GM21360 (cell line): ENCODE data around the gene MPZL2.

Experiments
- ATAC-seq: cut with Tn5 transposase; IDR thresholded peaks from one replicate; pipeline ENCODE4 v1.9.1; 2021; ENCODE audit warnings: mild to moderate bottlenecking, moderate library complexity; ENCODE audit not compliant: unreplicated experiment

MPZL2 gene

DNA sequence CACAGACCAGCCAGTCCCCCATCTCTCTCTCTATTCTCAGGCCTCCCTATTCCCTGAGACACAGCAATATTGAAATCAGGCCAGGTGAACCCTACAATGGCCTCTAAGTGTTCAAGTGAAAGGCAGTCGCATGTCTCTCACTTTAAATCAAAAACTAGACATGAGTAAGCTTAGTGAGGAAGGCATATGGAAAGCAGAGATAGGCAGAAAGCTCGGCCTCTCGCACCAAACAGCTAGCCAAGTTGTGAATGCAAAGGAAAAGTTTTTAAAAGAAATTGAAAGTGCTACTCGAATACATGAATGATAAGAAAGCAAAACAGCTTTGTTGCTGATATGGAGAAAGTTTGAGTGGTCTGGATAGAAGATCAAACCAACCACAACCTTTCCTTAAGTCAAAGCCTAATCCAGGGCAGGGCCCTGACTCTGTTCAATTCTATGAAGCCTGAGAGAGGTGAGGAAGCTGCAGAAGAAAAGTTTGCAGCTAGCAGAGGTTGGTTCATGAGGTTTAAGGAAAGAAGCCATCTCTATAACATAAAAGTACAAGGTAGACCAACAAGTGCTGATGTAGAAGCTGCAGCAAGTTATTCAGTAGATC lies 19.8 kb upstream of the MPZL2 start:
- ATAC-seq = no peak

DNA sequence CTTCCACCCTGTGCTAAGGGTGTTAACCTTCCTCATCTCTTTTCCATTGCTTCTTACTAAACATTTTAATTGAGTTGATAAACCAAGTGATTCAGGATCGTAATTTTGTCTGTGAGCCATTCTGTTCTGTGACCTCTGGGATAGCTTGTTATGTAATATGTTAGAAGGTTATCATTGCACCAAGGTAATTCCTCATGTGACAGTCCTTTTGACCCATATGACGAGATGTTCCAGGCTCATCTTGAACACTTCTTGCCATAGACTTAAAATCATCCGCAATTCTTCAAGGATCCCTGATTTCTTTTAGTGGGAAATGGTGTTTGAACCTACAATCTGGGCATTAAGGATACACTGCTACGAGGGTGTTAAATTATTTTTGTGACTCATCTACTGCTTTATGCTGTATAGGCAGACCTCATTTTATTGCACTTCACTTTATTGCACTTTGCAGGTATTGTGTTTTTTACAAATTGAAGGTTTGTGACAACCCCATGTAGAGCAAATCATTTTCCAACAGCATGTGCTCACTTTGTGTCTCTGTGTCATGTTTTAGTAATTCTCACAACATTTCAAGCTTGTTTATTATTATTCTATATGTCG lies 19.0 kb upstream of the MPZL2 start:
- no peak for ATAC-seq

- no peak for ATAC-seq
Measured at GRCh38 chr11:118282606-118283005, 18.5 kb upstream of the MPZL2 start.

DNA sequence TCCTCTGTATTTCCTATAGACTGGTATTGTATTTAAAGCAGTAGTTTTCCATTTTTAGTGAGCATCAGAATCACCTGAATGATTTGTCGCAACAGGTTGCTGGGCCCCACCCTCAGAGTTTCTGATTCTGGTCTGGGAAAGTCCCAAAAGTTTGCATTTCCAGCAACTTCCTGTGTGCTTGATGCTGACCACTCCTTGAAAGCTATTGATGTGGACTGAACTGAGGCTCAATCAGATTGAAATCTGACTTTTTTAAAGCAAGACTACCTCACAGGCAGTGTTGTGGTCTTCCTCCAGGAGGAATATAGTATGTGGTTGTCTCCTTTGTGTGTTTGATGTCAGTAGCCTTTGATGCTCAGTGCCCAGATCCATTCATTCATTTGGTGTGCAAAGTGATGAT lies 17.2 kb upstream of the MPZL2 start:
- ATAC-seq = no peak

DNA sequence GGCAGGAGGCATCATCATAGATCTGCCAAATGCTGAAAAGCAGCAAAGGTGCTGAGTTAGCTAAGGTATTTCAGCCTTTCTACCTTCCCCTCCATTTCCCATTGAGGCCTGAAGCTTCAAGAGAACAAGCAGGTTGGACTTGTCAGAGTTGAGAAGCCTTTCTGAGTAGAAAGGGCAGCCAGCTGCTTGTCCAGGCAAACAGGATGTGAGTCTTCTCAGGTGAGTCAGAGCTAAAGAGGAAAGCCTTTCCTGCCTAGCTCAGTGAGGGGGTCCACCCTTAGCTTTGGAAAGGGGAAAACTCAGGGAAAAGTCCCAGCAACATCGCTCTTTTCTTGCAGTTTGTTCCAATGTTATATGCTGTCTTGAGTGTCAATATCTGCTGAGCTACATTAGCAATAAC lies 13.2 kb upstream of the MPZL2 start:
- ATAC-seq = no peak

- no peak for ATAC-seq
Measured at GRCh38 chr11:118276422-118276821, 12.3 kb upstream of the MPZL2 start.

DNA sequence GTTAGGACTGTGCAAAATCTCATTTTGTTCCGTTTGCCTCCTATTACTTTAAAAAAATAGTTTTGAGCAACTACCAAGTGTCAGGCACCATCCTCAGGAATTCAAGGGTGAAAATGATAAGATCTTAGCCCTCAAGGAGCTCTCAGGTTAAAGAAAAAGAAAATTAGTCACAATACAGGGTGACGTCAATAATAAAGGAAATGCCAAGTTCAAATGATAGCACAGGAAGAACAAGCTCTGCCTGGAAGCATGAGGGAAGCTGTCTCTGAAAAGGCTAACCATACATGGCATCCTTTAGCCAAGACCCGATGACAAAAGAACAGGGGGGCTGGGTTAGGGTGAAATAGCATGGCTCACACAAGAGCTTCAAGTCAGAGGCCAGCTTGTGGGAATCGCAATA lies 11.1 kb upstream of the MPZL2 start:
- ATAC-seq = no peak

GRCh38 chr11:118274186-118274585 lies 10.1 kb upstream of the MPZL2 start:
- no peak for ATAC-seq

DNA sequence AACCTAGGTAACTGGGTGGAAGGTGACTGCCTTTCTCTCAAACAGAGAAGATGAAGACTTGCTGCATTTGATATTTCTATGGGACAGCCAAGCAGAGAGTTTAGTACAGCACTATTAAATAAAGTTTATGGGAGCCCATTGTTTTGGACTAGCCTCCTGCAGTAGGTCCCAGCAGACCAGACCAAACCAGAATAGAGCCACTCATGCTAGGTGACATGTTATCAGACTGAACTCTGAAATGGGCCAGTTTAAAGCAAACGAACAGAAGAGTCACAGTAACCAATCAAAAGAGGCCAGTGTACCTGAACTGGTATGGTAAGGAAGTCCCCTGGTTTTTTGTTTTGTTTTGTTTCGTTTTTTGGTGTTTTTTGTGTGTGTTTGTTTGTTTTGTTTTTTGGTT lies 7.9 kb upstream of the MPZL2 start:
- no peak for ATAC-seq

GRCh38 chr11:118267486-118267885 lies 3.4 kb upstream of the MPZL2 start:
- no peak for ATAC-seq

GRCh38 chr11:118265954-118266353 lies 1.9 kb upstream of the MPZL2 start:
- no peak for ATAC-seq

GRCh38 chr11:118264569-118265465 lies 720 bp upstream of the MPZL2 start:
- ATAC-seq = no peak

DNA sequence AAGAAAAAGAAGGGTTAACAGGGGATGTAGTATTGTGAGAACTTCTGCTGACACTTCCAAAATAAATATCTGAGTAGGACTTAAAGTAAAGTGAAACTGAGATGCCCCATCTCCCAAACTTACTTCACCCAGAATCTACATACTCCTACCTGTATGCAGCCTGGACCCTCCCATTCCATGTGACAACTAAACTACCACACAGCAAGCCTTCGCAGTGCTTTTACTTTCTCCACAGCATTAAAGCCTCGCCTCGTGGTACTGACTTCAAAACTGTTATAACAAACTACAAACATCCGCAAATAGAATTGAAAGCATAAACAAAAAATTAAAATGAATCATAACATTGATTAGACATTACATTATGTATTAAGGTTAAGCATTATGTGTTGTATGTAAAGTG lies 985 bp downstream of the MPZL2 start:
- no peak for ATAC-seq

- no peak for ATAC-seq
Measured at GRCh38 chr11:118260353-118260752, 3.7 kb downstream of the MPZL2 start.

- no peak for ATAC-seq
Measured at GRCh38 chr11:118259138-118259537, 5.0 kb downstream of the MPZL2 start.

- ATAC-seq = no peak
Measured at GRCh38 chr11:118258410-118258809, 5.7 kb downstream of the MPZL2 start.

DNA sequence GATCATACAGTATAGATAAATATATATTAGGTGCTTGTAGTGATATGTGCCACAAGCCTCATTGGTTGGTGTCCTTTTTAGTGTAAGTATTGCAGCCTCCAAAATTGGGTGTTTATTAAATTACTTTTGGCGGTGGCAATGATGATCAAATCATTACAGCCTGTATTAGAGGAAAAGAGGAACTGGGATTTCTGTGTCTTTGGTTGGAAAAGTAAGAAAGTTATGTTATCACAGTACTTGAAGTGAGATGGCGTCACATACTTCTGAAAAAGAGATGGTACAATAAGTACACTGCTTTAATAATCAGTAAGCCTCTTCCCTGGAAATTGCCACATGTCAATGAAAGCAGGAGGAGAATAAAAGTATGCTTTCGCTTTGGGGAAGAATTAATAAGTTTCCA lies 11.4 kb downstream of the MPZL2 start:
- no peak for ATAC-seq

GRCh38 chr11:118251858-118252652 lies 12.0 kb downstream of the MPZL2 start, which contains the start of gene MPZL3:
TSS of gene MPZL3 (minus strand) at chr11:118252365. CDS start at chr11:118252294, 71 bp downstream.
- ATAC-seq = peak; percentile 51

DNA sequence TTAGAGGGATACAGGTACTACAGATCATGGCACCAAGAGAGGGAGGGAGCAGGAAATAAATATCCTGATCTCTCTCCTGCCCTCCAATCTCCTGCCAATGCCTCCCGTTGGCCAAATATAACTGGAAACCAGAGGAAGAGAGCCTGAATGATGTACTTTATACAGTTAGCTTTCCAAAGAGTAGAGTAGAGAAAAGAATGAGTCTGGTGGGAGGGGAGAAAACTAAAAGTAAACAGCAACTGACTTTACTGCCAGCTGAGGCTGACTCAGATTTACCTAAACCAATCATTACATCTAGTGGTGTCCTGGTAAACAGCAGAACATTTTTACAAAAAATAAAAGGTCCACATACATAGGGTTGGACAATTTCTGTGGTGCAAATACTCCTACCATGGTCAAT lies 17.1 kb downstream of the MPZL2 start:
- no peak for ATAC-seq

- no peak for ATAC-seq
Measured at GRCh38 chr11:118245936-118246562, 18.0 kb downstream of the MPZL2 start.
